Measurements from ENCODE around the gene RPS6KL1. TPM values are rescaled to one million over a fixed set of nuclear protein-coding genes. Genes with fewer than 3 reads are reported as not detected.
A peak's percentile ranks its signal among the peaks of the same experiment; 100 is the strongest.

Gene RPS6KL1
- total RNA-seq, 1 experiment from 2014 or later: 17.9 TPM

DNA sequence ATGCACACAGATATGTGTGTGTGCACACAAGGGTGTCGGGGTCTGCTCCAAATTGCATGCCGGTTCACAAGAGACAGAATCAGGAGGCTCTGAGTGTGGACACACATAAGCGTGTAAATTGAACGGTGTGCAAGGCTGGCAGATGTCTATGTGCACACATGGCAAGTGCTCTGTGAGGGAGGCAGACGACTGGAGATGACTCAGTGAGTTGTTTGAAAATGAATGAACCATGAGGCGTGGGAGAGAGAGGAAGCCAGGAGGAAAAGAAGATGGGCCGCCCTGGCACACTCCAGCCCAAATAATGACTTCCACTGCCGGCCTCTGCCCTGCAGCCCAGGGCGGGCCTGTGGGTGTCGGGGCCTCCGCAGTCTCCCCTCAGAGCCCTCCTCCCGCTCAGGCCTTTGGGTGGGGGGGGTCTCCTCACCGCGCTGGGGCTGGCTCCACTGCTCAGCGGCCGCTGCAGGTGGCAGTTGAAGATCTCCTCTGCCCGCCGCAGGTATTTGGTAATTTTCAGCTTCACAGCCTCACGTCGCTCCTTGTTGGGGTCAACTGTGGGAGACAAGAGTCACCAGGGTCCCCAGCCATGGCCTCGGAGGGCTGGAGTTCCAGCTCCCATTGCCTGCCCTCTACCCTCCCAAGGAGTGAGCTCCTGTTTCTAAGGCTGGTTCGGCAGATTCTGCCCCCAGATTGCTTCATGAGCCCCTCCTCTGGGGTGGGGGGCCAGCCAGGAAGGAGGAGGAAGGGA is 3.5 kb downstream of the RPS6KL1 start:
- CTCF ChIA-PET: no interaction called here
- Histone ChIP-seq H3K4me2 (ENCODE audit: low read length) (no peak overlapping the region), H3K79me2 (ENCODE audit: low read length) (no peaks in the 10 kb centered on the region), H3K27me3 (ENCODE audit: low read length) (no peaks in the 10 kb centered on the region), H2AFZ (ENCODE audit: low read length) (no peak overlapping the region), H3F3A (ENCODE audit: low read length, unreplicated experiment) (no peaks in the 10 kb centered on the region), H3K27ac (ENCODE audit: low read length) (no peak overlapping the region), H4K20me1 (ENCODE audit: low read length) (no peaks in the 10 kb centered on the region), H3K9ac (ENCODE audit: low read length) (no peak overlapping the region), H3K36me3 (ENCODE audit: low read depth, low read length) (no peaks in the 10 kb centered on the region), H3K4me3 (ENCODE audit: low read length) (no peak overlapping the region), H3K4me1 (ENCODE audit: insufficient read depth, low read length) (peaks cover 15% of the 10 kb centered on the region; the same call in 1 of the 2 replicates), H3K9me3 (ENCODE audit: low read length) (no peaks in the 10 kb centered on the region), H3K9me2 (replicated peaks; ENCODE audit: low read length) (no peaks in the 10 kb centered on the region)
- POLR2A ChIA-PET (ENCODE audit: unreplicated experiment): no interaction called here
- peak; percentile 20 for DNase-seq
- intact Hi-C loops (cut with micrococcal nuclease): no loop called here
- peak; percentile 49 for ATAC-seq
- no TSS peak for BruUV-seq (replicated peaks)
- no peak for TF ChIP-seq EZH2 (IDR thresholded peaks at IDR 0.05; ENCODE audit: low read length, unreplicated experiment)
- no peak for TF ChIP-seq EZH2phosphoT487 (IDR thresholded peaks at IDR 0.05; ENCODE audit: borderline replicate concordance, low read length)
- TF ChIP-seq, protein P1, sequence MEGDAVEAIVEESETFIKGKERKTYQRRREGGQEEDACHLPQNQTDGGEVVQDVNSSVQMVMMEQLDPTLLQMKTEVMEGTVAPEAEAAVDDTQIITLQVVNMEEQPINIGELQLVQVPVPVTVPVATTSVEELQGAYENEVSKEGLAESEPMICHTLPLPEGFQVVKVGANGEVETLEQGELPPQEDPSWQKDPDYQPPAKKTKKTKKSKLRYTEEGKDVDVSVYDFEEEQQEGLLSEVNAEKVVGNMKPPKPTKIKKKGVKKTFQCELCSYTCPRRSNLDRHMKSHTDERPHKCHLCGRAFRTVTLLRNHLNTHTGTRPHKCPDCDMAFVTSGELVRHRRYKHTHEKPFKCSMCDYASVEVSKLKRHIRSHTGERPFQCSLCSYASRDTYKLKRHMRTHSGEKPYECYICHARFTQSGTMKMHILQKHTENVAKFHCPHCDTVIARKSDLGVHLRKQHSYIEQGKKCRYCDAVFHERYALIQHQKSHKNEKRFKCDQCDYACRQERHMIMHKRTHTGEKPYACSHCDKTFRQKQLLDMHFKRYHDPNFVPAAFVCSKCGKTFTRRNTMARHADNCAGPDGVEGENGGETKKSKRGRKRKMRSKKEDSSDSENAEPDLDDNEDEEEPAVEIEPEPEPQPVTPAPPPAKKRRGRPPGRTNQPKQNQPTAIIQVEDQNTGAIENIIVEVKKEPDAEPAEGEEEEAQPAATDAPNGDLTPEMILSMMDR (conservative IDR thresholded peaks at IDR 0.05; ENCODE audit: low read depth, low read length): no peak

- POLR2A ChIA-PET (ENCODE audit: unreplicated experiment): no interaction called here
- no peaks in the 10 kb centered on the region for H3K79me2 ChIP-seq (ENCODE audit: low read length)
- TF ChIP-seq EZH2 (IDR thresholded peaks at IDR 0.05; ENCODE audit: low read length, unreplicated experiment) (no peak), EZH2phosphoT487 (IDR thresholded peaks at IDR 0.05; ENCODE audit: borderline replicate concordance, low read length) (no peak)
- TF ChIP-seq, protein P1 (conservative IDR thresholded peaks at IDR 0.05; ENCODE audit: low read depth, low read length): no peak
- DNase-seq: no peak
- no peaks in the 10 kb centered on the region for H3K9me3 ChIP-seq (ENCODE audit: low read length)
- ATAC-seq: no peak
- intact Hi-C loops (cut with micrococcal nuclease): no loop called here
- no peaks in the 10 kb centered on the region for H3F3A ChIP-seq (ENCODE audit: low read length, unreplicated experiment)
- BruUV-seq (replicated peaks): no TSS peak
- H4K20me1 ChIP-seq (ENCODE audit: low read length): no peaks in the 10 kb centered on the region
- no peak overlapping the region for H3K4me2 ChIP-seq (ENCODE audit: low read length)
- CTCF ChIA-PET: no interaction called here
- no peak overlapping the region for H3K4me3 ChIP-seq (ENCODE audit: low read length)
- H3K4me1 ChIP-seq (ENCODE audit: insufficient read depth, low read length): peaks cover 15% of the 10 kb centered on the region; the same call in 1 of the 2 replicates
- no peak overlapping the region for H3K9ac ChIP-seq (ENCODE audit: low read length)
- no peak overlapping the region for H2AFZ ChIP-seq (ENCODE audit: low read length)
- H3K27ac ChIP-seq (ENCODE audit: low read length): no peak overlapping the region
- H3K27me3 ChIP-seq (ENCODE audit: low read length): no peaks in the 10 kb centered on the region
- H3K9me2 ChIP-seq (replicated peaks; ENCODE audit: low read length): no peaks in the 10 kb centered on the region
- H3K36me3 ChIP-seq (ENCODE audit: low read depth, low read length): no peaks in the 10 kb centered on the region
These were observed 4.7 kb downstream of the RPS6KL1 start for GRCh38 chr14:74918380-74918779.

GRCh38 chr14:74917646-74918081 is 5.4 kb downstream of the RPS6KL1 start:
- no TSS peak for BruUV-seq (replicated peaks)
- Histone ChIP-seq H3K9me3 (ENCODE audit: low read length) (no peaks in the 10 kb centered on the region), H3K27me3 (ENCODE audit: low read length) (no peaks in the 10 kb centered on the region), H2AFZ (ENCODE audit: low read length) (no peak overlapping the region), H4K20me1 (ENCODE audit: low read length) (no peaks in the 10 kb centered on the region), H3K36me3 (ENCODE audit: low read depth, low read length) (no peaks in the 10 kb centered on the region), H3K27ac (ENCODE audit: low read length) (no peak overlapping the region), H3K4me3 (ENCODE audit: low read length) (no peak overlapping the region), H3K79me2 (ENCODE audit: low read length) (no peaks in the 10 kb centered on the region), H3K4me2 (ENCODE audit: low read length) (no peak overlapping the region), H3K9me2 (replicated peaks; ENCODE audit: low read length) (no peaks in the 10 kb centered on the region), H3K4me1 (ENCODE audit: insufficient read depth, low read length) (peaks cover 15% of the 10 kb centered on the region; the same call in 1 of the 2 replicates), H3K9ac (ENCODE audit: low read length) (no peak overlapping the region), H3F3A (ENCODE audit: low read length, unreplicated experiment) (no peaks in the 10 kb centered on the region)
- intact Hi-C loops (cut with micrococcal nuclease): no loop called here
- DNase-seq (no peak), ATAC-seq (no peak)
- ChIA-PET POLR2A (ENCODE audit: unreplicated experiment) (no interaction called here), CTCF (no interaction called here)
- TF ChIP-seq EZH2 (IDR thresholded peaks at IDR 0.05; ENCODE audit: low read length, unreplicated experiment): no peak
- TF ChIP-seq, protein P1 (conservative IDR thresholded peaks at IDR 0.05; ENCODE audit: low read depth, low read length): no peak
- no peak for TF ChIP-seq EZH2phosphoT487 (IDR thresholded peaks at IDR 0.05; ENCODE audit: borderline replicate concordance, low read length)
